Astrocyte (in vitro differentiated cells and primary cell): ENCODE measurements around the gene ADGRG4.

Experiments
- EZH2 ChIP-seq: IDR thresholded peaks from 2 replicates; pipeline ENCODE4 v1.6.1; 2012; ENCODE audit warnings: mild to moderate bottlenecking, low read length, inconsistent platforms; ENCODE audit not compliant: insufficient read depth
- TF ChIP-seq, protein P1 (sequence below): IDR thresholded peaks from 2 replicates; pipeline ENCODE4 v1.5.1; 2011; ENCODE audit warnings: low read depth, mild to moderate bottlenecking, inconsistent platforms, low read length, moderate library complexity; ENCODE audit not compliant: insufficient read depth

DNA sequence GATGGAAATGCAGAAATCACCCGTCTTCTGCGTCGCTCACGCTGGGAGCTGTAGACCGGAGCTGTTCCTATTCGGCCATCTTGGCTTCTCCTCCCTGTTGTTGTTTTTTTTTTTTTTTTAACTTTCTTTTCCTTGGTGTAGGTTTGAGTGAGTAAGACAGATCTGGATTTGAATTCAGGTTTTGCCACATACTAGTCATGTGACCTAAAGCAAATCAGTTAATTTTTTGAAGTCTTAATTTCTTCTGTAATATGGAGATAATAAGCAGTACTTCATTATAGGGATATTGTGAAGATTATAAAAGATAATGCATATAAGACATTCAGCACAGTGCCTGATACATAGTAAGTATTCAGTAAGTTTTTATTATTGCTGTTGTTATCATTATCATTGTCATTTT lies 145.4 kb downstream of the ADGRG4 start:
- TF ChIP-seq, protein P1, sequence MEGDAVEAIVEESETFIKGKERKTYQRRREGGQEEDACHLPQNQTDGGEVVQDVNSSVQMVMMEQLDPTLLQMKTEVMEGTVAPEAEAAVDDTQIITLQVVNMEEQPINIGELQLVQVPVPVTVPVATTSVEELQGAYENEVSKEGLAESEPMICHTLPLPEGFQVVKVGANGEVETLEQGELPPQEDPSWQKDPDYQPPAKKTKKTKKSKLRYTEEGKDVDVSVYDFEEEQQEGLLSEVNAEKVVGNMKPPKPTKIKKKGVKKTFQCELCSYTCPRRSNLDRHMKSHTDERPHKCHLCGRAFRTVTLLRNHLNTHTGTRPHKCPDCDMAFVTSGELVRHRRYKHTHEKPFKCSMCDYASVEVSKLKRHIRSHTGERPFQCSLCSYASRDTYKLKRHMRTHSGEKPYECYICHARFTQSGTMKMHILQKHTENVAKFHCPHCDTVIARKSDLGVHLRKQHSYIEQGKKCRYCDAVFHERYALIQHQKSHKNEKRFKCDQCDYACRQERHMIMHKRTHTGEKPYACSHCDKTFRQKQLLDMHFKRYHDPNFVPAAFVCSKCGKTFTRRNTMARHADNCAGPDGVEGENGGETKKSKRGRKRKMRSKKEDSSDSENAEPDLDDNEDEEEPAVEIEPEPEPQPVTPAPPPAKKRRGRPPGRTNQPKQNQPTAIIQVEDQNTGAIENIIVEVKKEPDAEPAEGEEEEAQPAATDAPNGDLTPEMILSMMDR: no peak
- no peak for TF ChIP-seq EZH2
